Progenitor cell of endocrine pancreas (in vitro differentiated cells): ENCODE results near the gene NEK9. TPM values are rescaled to one million over a fixed set of nuclear protein-coding genes. Genes with fewer than 3 reads are reported as not detected.

Source experiments
- DNase-seq: peaks from one replicate; pipeline ENCODE4 v3.0.0; 2021; ENCODE audit warnings: low spot score; ENCODE audit not compliant: unreplicated experiment
- H3K27ac Mint-ChIP-seq: 2 replicates; pipeline ENCODE4 v1.8.0; 2021; ENCODE audit warnings: mild to moderate bottlenecking, moderate library complexity, mixed read lengths
- H3K27me3 Mint-ChIP-seq: 2 replicates; pipeline ENCODE4 v1.8.0; 2021; ENCODE audit warnings: mixed read lengths
- H3K36me3 Mint-ChIP-seq: 2 replicates; pipeline ENCODE4 v1.8.0; 2022; ENCODE audit warnings: mixed read lengths; ENCODE audit not compliant: insufficient read depth
- H3K4me1 Mint-ChIP-seq: 2 replicates; pipeline ENCODE4 v1.8.0; 2021; ENCODE audit warnings: low read depth, mixed read lengths
- H3K4me3 Mint-ChIP-seq: 2 replicates; pipeline ENCODE4 v1.8.0; 2021; ENCODE audit warnings: low read depth, mild to moderate bottlenecking, moderate library complexity, mixed read lengths
- H3K9me3 Mint-ChIP-seq: 2 replicates; pipeline ENCODE4 v1.8.0; 2021; ENCODE audit warnings: low read depth, mixed read lengths
- CTCF ChIP-seq: fragments of 200-600 bp; sonication (generic); IDR thresholded peaks from one replicate; pipeline ENCODE4 v1.5.0; 2021; ENCODE audit warnings: antibody characterized with exemption, mild to moderate bottlenecking; ENCODE audit not compliant: unreplicated experiment
- total RNA-seq: library from RNA; stranded (reverse); gene quantifications from 2 replicates; pipeline ENCODE4 v1.2.1, GENCODE V29; 2021

Gene NEK9
- total RNA-seq, 1 donor from 2014 or later = 97.1 TPM

- TF ChIP-seq CTCF = no peak
- no peak overlapping the region for H3K27ac Mint-ChIP-seq
- no peaks in the 10 kb centered on the region for H3K27me3 Mint-ChIP-seq
- DNase-seq = no peak
- H3K9me3 Mint-ChIP-seq = no peaks in the 10 kb centered on the region
- H3K4me1 Mint-ChIP-seq = peaks cover 37% of the 10 kb centered on the region
- H3K4me3 Mint-ChIP-seq = no peak overlapping the region
- H3K36me3 Mint-ChIP-seq = peaks cover 3% of the 10 kb centered on the region
These were observed 43.9 kb upstream of the NEK9 start for GRCh38 chr14:75170772-75171171.

- TF ChIP-seq CTCF = no peak
- H3K27ac Mint-ChIP-seq = no peak overlapping the region
These were observed 41.9 kb upstream of the NEK9 start for GRCh38 chr14:75168586-75169335.

GRCh38 chr14:75167325-75167724 lies 40.5 kb upstream of the NEK9 start:
- Mint-ChIP-seq H3K36me3 (peaks cover 3% of the 10 kb centered on the region), H3K4me3 (no peak overlapping the region), H3K9me3 (no peaks in the 10 kb centered on the region), H3K4me1 (peaks cover 24% of the 10 kb centered on the region), H3K27ac (no peak overlapping the region), H3K27me3 (no peaks in the 10 kb centered on the region)
- no peak for TF ChIP-seq CTCF
- DNase-seq = no peak

More at GRCh38 chr14:75168586-75169335, 41.9 kb upstream of the NEK9 start:
- DNase-seq = no peak
- H3K4me1 Mint-ChIP-seq = peaks cover 26% of the 10 kb centered on the region
- no peaks in the 10 kb centered on the region for H3K27me3 Mint-ChIP-seq
- no peak overlapping the region for H3K4me3 Mint-ChIP-seq
- no peaks in the 10 kb centered on the region for H3K9me3 Mint-ChIP-seq
- H3K36me3 Mint-ChIP-seq = peaks cover 3% of the 10 kb centered on the region

- Mint-ChIP-seq H3K27ac (peak overlapping the region; percentile 29), H3K4me1 (peaks cover 24% of the 10 kb centered on the region), H3K9me3 (no peaks in the 10 kb centered on the region), H3K27me3 (no peaks in the 10 kb centered on the region), H3K4me3 (no peak overlapping the region), H3K36me3 (no peaks in the 10 kb centered on the region)
- DNase-seq = no peak
- TF ChIP-seq CTCF = no peak
These were observed 38.9 kb upstream of the NEK9 start for GRCh38 chr14:75165586-75166391.

- H3K4me3 Mint-ChIP-seq = no peak overlapping the region
- no peaks in the 10 kb centered on the region for H3K27me3 Mint-ChIP-seq
- no peaks in the 10 kb centered on the region for H3K36me3 Mint-ChIP-seq
- H3K27ac Mint-ChIP-seq = peak overlapping the region; percentile 11
- H3K4me1 Mint-ChIP-seq = peaks cover 23% of the 10 kb centered on the region
- DNase-seq = no peak
- H3K9me3 Mint-ChIP-seq = no peaks in the 10 kb centered on the region
- TF ChIP-seq CTCF = no peak
These were observed 38.0 kb upstream of the NEK9 start for GRCh38 chr14:75164809-75165208.
